Muscle layer of duodenum (tissue), 2 donors: ENCODE data around the gene OPN3.

Experiments used
- H3K27ac ChIP-seq: one replicate; pipeline ENCODE4 v1.7.0; 2013; ENCODE audit warnings: mild to moderate bottlenecking, low read length
- H3K27me3 ChIP-seq: one replicate; pipeline ENCODE4 v1.7.0; 2013; ENCODE audit warnings: low read depth, mild to moderate bottlenecking, control low read depth, low read length
- H3K36me3 ChIP-seq, 2 donors: one replicate each; pipeline ENCODE4 v1.7.0; 2013; ENCODE audit warnings: low read length in 2 of 2, control low read depth in 1 of 2, mild to moderate bottlenecking in 1 of 2; ENCODE audit not compliant: insufficient read depth in 2 of 2, control insufficient read depth in 1 of 2
- H3K4me1 ChIP-seq, 2 donors: one replicate each; pipeline ENCODE4 v1.7.0; 2013; ENCODE audit warnings: low read length in 2 of 2, mild to moderate bottlenecking in 2 of 2, control low read depth in 1 of 2, moderate library complexity in 1 of 2; ENCODE audit not compliant: insufficient read depth in 2 of 2, control insufficient read depth in 1 of 2
- H3K4me3 ChIP-seq, 2 donors: one replicate each; pipeline ENCODE4 v1.7.0; 2013; ENCODE audit warnings: low read length in 2 of 2, low read depth in 1 of 2, mild to moderate bottlenecking in 1 of 2
- H3K9me3 ChIP-seq, 2 donors: one replicate each; pipeline ENCODE4 v1.7.0; 2013; ENCODE audit warnings: low read length in 2 of 2, control low read depth in 1 of 2, mild to moderate bottlenecking in 1 of 2; ENCODE audit not compliant: control insufficient read depth in 1 of 2
- donor health status: healthy.

OPN3 gene

GRCh38 chr1:241635556-241636152, 4.5 kb downstream of the OPN3 start:
- peaks cover 0 to 7% of the 10 kb centered on the region in 2 donors for H3K36me3 ChIP-seq
- no peak overlapping the region for H3K27ac ChIP-seq
- H3K4me3 ChIP-seq = no peak overlapping the region
- H3K9me3 ChIP-seq = no peaks in the 10 kb centered on the region
- H3K4me1 ChIP-seq = peaks cover 0 to 7% of the 10 kb centered on the region in 2 donors
- no peaks in the 10 kb centered on the region for H3K27me3 ChIP-seq

- Histone ChIP-seq H3K4me3 (no peak overlapping the region), H3K27ac (no peak overlapping the region), H3K4me1 (peaks cover 0 to 2% of the 10 kb centered on the region in 2 donors), H3K27me3 (no peaks in the 10 kb centered on the region), H3K9me3 (no peaks in the 10 kb centered on the region), H3K36me3 (peaks cover 0 to 7% of the 10 kb centered on the region in 2 donors)
These were observed 7.2 kb downstream of the OPN3 start for GRCh38 chr1:241632987-241633386.

GRCh38 chr1:241631674-241632073, 8.5 kb downstream of the OPN3 start:
- Histone ChIP-seq H3K36me3 (peaks cover 0 to 7% of the 10 kb centered on the region in 2 donors), H3K9me3 (no peaks in the 10 kb centered on the region), H3K27me3 (no peaks in the 10 kb centered on the region), H3K4me3 (no peak overlapping the region), H3K4me1 (peaks cover 0 to 6% of the 10 kb centered on the region in 2 donors), H3K27ac (no peak overlapping the region)

GRCh38 chr1:241630899-241631298, 9.3 kb downstream of the OPN3 start:
- H3K9me3 ChIP-seq = no peaks in the 10 kb centered on the region
- H3K27me3 ChIP-seq = no peaks in the 10 kb centered on the region
- H3K27ac ChIP-seq = no peak overlapping the region
- H3K4me1 ChIP-seq = peaks cover 0 to 6% of the 10 kb centered on the region in 2 donors
- H3K36me3 ChIP-seq = peaks cover 0 to 7% of the 10 kb centered on the region in 2 donors
- no peak overlapping the region for H3K4me3 ChIP-seq

- no peaks in the 10 kb centered on the region for H3K27me3 ChIP-seq
- no peaks in the 10 kb centered on the region for H3K9me3 ChIP-seq
- H3K27ac ChIP-seq = no peak overlapping the region
- peaks cover 0 to 6% of the 10 kb centered on the region in 2 donors for H3K4me1 ChIP-seq
- H3K36me3 ChIP-seq = peaks cover 0 to 7% of the 10 kb centered on the region in 2 donors
- H3K4me3 ChIP-seq = no peak overlapping the region
These were observed 9.7 kb downstream of the OPN3 start for GRCh38 chr1:241630476-241630875.

GRCh38 chr1:241630005-241630404, 10.2 kb downstream of the OPN3 start:
- no peak overlapping the region for H3K4me3 ChIP-seq
- peaks cover 0 to 2% of the 10 kb centered on the region in 2 donors for H3K36me3 ChIP-seq
- no peaks in the 10 kb centered on the region for H3K27me3 ChIP-seq
- H3K9me3 ChIP-seq = no peaks in the 10 kb centered on the region
- peaks cover 0 to 6% of the 10 kb centered on the region in 2 donors for H3K4me1 ChIP-seq
- H3K27ac ChIP-seq = no peak overlapping the region

- Histone ChIP-seq H3K27ac (no peak overlapping the region), H3K9me3 (no peaks in the 10 kb centered on the region), H3K4me3 (no peak overlapping the region), H3K27me3 (no peaks in the 10 kb centered on the region), H3K4me1 (peaks cover 0 to 6% of the 10 kb centered on the region in 2 donors), H3K36me3 (no peaks in the 10 kb centered on the region)
These were observed 12.5 kb downstream of the OPN3 start for GRCh38 chr1:241627453-241628259.

- Histone ChIP-seq H3K4me1 (peaks cover 0 to 6% of the 10 kb centered on the region in 2 donors), H3K27ac (no peak overlapping the region), H3K27me3 (no peaks in the 10 kb centered on the region), H3K36me3 (no peaks in the 10 kb centered on the region), H3K9me3 (no peaks in the 10 kb centered on the region), H3K4me3 (no peak overlapping the region)
These were observed 15.2 kb downstream of the OPN3 start for GRCh38 chr1:241624935-241625334.

- H3K4me3 ChIP-seq = no peak overlapping the region
- H3K27ac ChIP-seq = no peak overlapping the region
- H3K27me3 ChIP-seq = no peaks in the 10 kb centered on the region
- H3K9me3 ChIP-seq = no peaks in the 10 kb centered on the region
- H3K4me1 ChIP-seq = peaks cover 0 to under 1% of the 10 kb centered on the region in 2 donors
- no peaks in the 10 kb centered on the region for H3K36me3 ChIP-seq
These were observed 17.5 kb downstream of the OPN3 start for GRCh38 chr1:241622669-241623068.

GRCh38 chr1:241617426-241617825, 22.7 kb downstream of the OPN3 start:
- Histone ChIP-seq H3K36me3 (no peaks in the 10 kb centered on the region), H3K4me1 (no peaks in the 10 kb centered on the region), H3K9me3 (no peaks in the 10 kb centered on the region), H3K27ac (no peak overlapping the region), H3K4me3 (no peak overlapping the region), H3K27me3 (no peaks in the 10 kb centered on the region)

GRCh38 chr1:241615043-241615974, 24.9 kb downstream of the OPN3 start:
- H3K27ac ChIP-seq = no peak overlapping the region
- H3K36me3 ChIP-seq = no peaks in the 10 kb centered on the region
- H3K4me1 ChIP-seq = no peaks in the 10 kb centered on the region
- no peaks in the 10 kb centered on the region for H3K9me3 ChIP-seq
- H3K4me3 ChIP-seq = no peak overlapping the region
- H3K27me3 ChIP-seq = no peaks in the 10 kb centered on the region
